Suprapubic skin (tissue), 4 donors: ENCODE measurements around the gene STOM. TPM values are rescaled to one million over a fixed set of nuclear protein-coding genes. Genes with fewer than 3 reads are reported as not detected.

ENCODE experiments used
- DNase-seq, 2 donors: peaks; one replicate each; pipeline ENCODE4 v3.0.0-alpha.2; 2019; ENCODE audit warnings: low spot score in 2 of 2
- H3K27ac ChIP-seq: fragments of 200-600 bp; sonication (generic); one replicate; pipeline ENCODE4 v1.5.1; 2019
- H3K27me3 ChIP-seq: fragments of 200-600 bp; sonication (generic); one replicate; pipeline ENCODE4 v1.5.1; 2019
- H3K36me3 ChIP-seq: fragments of 200-600 bp; sonication (generic); one replicate; pipeline ENCODE4 v1.5.1; 2019
- H3K4me1 ChIP-seq: fragments of 200-600 bp; sonication (generic); one replicate; pipeline ENCODE4 v1.5.1; 2019
- H3K4me3 ChIP-seq: fragments of 200-600 bp; sonication (generic); one replicate; pipeline ENCODE4 v1.5.1; 2019; ENCODE audit warnings: mild to moderate bottlenecking
- H3K9me3 ChIP-seq: fragments of 200-600 bp; sonication (generic); one replicate; pipeline ENCODE4 v1.5.1; 2019
- CTCF ChIP-seq, 2 donors: fragments of 200-600 bp in 1 of 2; fragments of 450-650 bp in 1 of 2; sonication (generic) in 1 of 2; IDR thresholded peaks; one replicate each; pipeline ENCODE4 v1.5.1; 2016 to 2019; ENCODE audit warnings: antibody characterized with exemption in 2 of 2, mild to moderate bottlenecking in 1 of 2, moderate library complexity in 1 of 2
- EP300 ChIP-seq: sonication (generic); formaldehyde crosslinking; IDR thresholded peaks from one replicate; pipeline ENCODE4 v1.6.1; 2017; ENCODE audit warnings: antibody characterized with exemption
- POLR2A ChIP-seq, 2 donors: fragments of 450-650 bp; IDR thresholded peaks; one replicate each; pipeline ENCODE4 v1.6.1; 2017; ENCODE audit warnings: antibody characterized with exemption in 2 of 2, mild to moderate bottlenecking in 2 of 2, moderate library complexity in 2 of 2
- POLR2AphosphoS5 ChIP-seq, 3 donors: sonication (generic); formaldehyde crosslinking; IDR thresholded peaks; one replicate each; pipeline ENCODE4 v1.6.1; 2017; ENCODE audit warnings: antibody characterized with exemption in 3 of 3
- WGBS: methylation state at CpG from one replicate; pipeline ENCODE4 v1.1.5; 2018; 5-methylcytosine and 5-hydroxymethylcytosine counted together
- total RNA-seq, 4 donors: library from RNA; depleted of rRNA; stranded (reverse); fragments of >200 nt; gene quantifications; one replicate each; pipeline ENCODE4 v1.1.0, GENCODE V29; 2016

Gene STOM
- total RNA-seq, 4 donors from 2014 or later, result 166 to 238 (median 185) TPM

GRCh38 chr9:121289772-121290370 lies 80.2 kb downstream of the STOM start:
- no peaks in the 10 kb centered on the region for H3K27me3 ChIP-seq
- 37% methylated on average over 7 of the region's 7 CpGs for WGBS
- peak; percentile 52 to 60 for DNase-seq
- peak overlapping the region; percentile 21 for H3K4me3 ChIP-seq
- peak overlapping the region; percentile 97 for H3K27ac ChIP-seq
- no peaks in the 10 kb centered on the region for H3K36me3 ChIP-seq
- H3K4me1 ChIP-seq, result peaks cover 89% of the 10 kb centered on the region
- no peaks in the 10 kb centered on the region for H3K9me3 ChIP-seq
- TF ChIP-seq CTCF (IDR thresholded peaks at IDR 0.05), result no peak
- no peak for TF ChIP-seq POLR2AphosphoS5 (IDR thresholded peaks at IDR 0.05)
- no peak for TF ChIP-seq POLR2A (IDR thresholded peaks at IDR 0.05)
- no peak for TF ChIP-seq EP300

- no peaks in the 10 kb centered on the region for H3K36me3 ChIP-seq
- 7% methylated on average over 10 of the region's 10 CpGs for WGBS
- peak overlapping the region; percentile 97 for H3K27ac ChIP-seq
- H3K9me3 ChIP-seq, result no peaks in the 10 kb centered on the region
- TF ChIP-seq POLR2A (IDR thresholded peaks at IDR 0.05), result no peak
- no peak for TF ChIP-seq EP300
- no peak for TF ChIP-seq CTCF (IDR thresholded peaks at IDR 0.05)
- peak in 1 of 3 donors; percentile 6 for TF ChIP-seq POLR2AphosphoS5 (IDR thresholded peaks at IDR 0.05)
- no peaks in the 10 kb centered on the region for H3K27me3 ChIP-seq
- peak; percentile 76 to 79 for DNase-seq
- H3K4me1 ChIP-seq, result peaks cover 89% of the 10 kb centered on the region
- peak overlapping the region; percentile 21 for H3K4me3 ChIP-seq
Measured at GRCh38 chr9:121289026-121289771, 80.9 kb downstream of the STOM start.

Other genes starting within 250 kb of the STOM start
- 10 to 100 TPM; 41.4 to 49.5 (median 45.9) TPM for gene RAB14, start 168.4 kb downstream of the STOM start, total RNA-seq
- 100 to 1,000 TPM; 681 to 944 (median 771) TPM for gene GSN, start 102.1 kb downstream of the STOM start, total RNA-seq
- 1 to 10 TPM; 5.8 to 8.6 (median 6.5) TPM for gene GGTA1, start 129.6 kb upstream of the STOM start, total RNA-seq